Thoracic aorta (tissue), 2 donors: ENCODE measurements around the gene RASA3. TPM values are rescaled to one million over a fixed set of nuclear protein-coding genes. Genes with fewer than 3 reads are reported as not detected.
A peak's percentile ranks its signal among the peaks of the same experiment; 100 is the strongest.
"Not testable (repeated sequence)": the region's sequence is repeated elsewhere in the genome, so short reads cannot be mapped to it uniquely, and the experiment has no call there.

ENCODE experiments used
- ATAC-seq: fragments of 150-250 bp; one replicate; pipeline ENCODE4 v1.8.0; 2017; ENCODE audit warnings: low read depth; ENCODE audit not compliant: insufficient number of reproducible peaks, low FRiP score
- DNase-seq: peaks from one replicate; pipeline ENCODE4 v3.0.0-alpha.2; 2020; ENCODE audit warnings: low spot score
- H3K27ac ChIP-seq, 2 donors: fragments of 200-600 bp; sonication (generic); 1 replicate in 1 of 2; 2 replicates in 1 of 2; pipeline ENCODE4 v1.5.1; 2016; ENCODE audit warnings: mild to moderate bottlenecking in 2 of 2, moderate library complexity in 2 of 2
- H3K27me3 ChIP-seq: fragments of 200-600 bp; sonication (generic); replicated peaks from 2 replicates; pipeline ENCODE4 v1.6.0; 2016; ENCODE audit warnings: mild to moderate bottlenecking; ENCODE audit not compliant: insufficient read depth
- H3K36me3 ChIP-seq: fragments of 200-600 bp; sonication (generic); one replicate; pipeline ENCODE4 v1.5.1; 2016
- H3K4me1 ChIP-seq, 2 donors: fragments of 200-600 bp; sonication (generic); 1 replicate in 1 of 2; 2 replicates in 1 of 2; pipeline versions ENCODE4 v1.5.1 to v1.6.0; 2016; ENCODE audit warnings: low read depth in 2 of 2, mild to moderate bottlenecking in 1 of 2; ENCODE audit not compliant: control insufficient read depth in 1 of 2
- H3K4me3 ChIP-seq: fragments of 200-600 bp; sonication (generic); 2 replicates; pipeline ENCODE4 v1.5.1; 2016; ENCODE audit warnings: mild to moderate bottlenecking
- H3K9me3 ChIP-seq: fragments of 200-600 bp; sonication (generic); 2 replicates; pipeline ENCODE4 v1.5.1; 2016
- CTCF ChIP-seq: fragments of 200-600 bp; sonication (generic); IDR thresholded peaks from one replicate; pipeline ENCODE4 v1.5.1; 2019; ENCODE audit warnings: antibody characterized with exemption
- total RNA-seq, 2 donors: library from RNA; depleted of rRNA; stranded (reverse); fragments of >200 nt; gene quantifications; one replicate each; pipeline versions ENCODE4 v1.1.0 to v1.2.3, GENCODE V29; 2016

Gene RASA3
- total RNA-seq, 2 donors from 2014 or later, result 38.9 to 48.6 TPM

DNA sequence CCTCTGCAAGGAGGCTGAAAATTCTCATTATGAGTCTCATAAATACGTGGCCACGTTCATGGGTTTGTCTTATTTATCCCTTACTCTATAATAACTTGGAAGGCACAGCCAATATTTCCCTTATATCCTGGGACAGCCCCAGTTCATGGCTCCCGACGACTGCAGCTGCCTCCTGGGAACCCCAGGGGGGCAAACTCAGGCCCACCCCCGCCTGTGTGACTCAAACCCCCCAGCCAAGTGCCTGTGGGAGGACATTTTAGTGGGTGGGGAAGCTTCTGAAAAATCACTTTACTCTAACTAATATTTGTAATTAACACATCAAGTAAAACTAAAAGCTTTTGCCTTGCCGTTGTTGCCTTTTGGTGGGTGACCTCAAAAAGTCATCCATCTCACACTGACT lies 14.3 kb downstream of the RASA3 start:
- ATAC-seq (no peak), DNase-seq (no peak)
- Histone ChIP-seq H3K4me1 (peaks cover 6 to 26% of the 10 kb centered on the region in 2 donors), H3K36me3 (no peaks in the 10 kb centered on the region), H3K27ac (peak overlapping the region; percentile 84 to 91), H3K4me3 (no peak overlapping the region), H3K27me3 (no peaks in the 10 kb centered on the region), H3K9me3 (no peaks in the 10 kb centered on the region)
- TF ChIP-seq CTCF, result no peak

DNA sequence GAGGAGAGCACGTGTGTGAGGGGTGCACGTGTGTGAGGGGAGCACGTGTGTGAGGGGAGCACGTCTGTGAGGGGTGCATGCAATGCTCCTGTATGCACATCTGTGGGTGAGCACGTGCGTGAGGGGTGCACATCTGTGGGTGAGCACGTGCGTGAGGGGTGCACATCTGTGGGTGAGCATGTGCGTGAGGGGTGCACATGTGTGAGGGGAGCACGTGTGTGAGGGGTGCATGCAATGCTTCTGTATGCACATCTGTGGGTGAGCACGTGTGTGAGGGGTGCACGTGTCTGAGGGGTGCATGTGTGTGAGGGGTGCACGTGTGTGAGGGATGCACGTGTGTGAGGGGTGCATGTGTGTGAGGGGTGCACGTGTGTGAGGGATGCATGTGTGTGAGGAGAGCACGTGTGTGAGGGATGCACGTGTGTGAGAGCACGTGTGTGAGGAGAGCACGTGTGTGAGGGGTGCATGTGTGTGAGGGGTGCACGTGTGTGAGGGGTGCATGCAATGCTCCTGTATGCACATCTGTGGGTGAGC lies 15.0 kb downstream of the RASA3 start:
- not testable (repeated sequence) for H3K27me3 ChIP-seq, ATAC-seq, DNase-seq, H3K36me3 ChIP-seq, H3K4me3 ChIP-seq, H3K27ac ChIP-seq, H3K9me3 ChIP-seq
- peaks cover 6 to 26% of the 10 kb centered on the region in 2 donors for H3K4me1 ChIP-seq

DNA sequence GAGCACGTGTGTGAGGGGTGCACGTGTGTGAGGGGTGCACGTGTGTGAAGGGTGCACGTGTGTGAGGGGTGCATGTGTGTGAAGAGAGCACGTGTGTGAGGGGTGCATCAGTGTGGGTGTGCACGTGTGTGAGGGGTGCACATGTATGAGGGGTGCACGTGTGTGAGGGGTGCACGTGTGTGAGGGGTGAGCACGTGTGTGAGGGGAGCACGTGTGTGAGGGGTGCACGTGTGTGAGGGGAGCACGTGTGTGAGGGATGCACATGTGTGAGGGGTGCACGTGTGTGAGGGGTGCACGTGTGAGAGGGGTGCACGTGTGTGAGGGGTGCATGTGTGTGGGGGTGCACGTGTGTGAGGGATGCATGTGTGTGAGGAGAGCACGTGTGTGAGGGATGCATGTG lies 15.7 kb downstream of the RASA3 start:
- DNase-seq (no peak), ATAC-seq (no peak)
- Histone ChIP-seq H3K4me3 (no peak overlapping the region), H3K27ac (no peak overlapping the region), H3K4me1 (peaks cover 6 to 26% of the 10 kb centered on the region in 2 donors), H3K27me3 (no peaks in the 10 kb centered on the region), H3K36me3 (no peaks in the 10 kb centered on the region), H3K9me3 (no peaks in the 10 kb centered on the region)
- no peak for TF ChIP-seq CTCF

- no peak overlapping the region for H3K27ac ChIP-seq
- TF ChIP-seq CTCF, result no peak
Observed at GRCh38 chr13:114115796-114116195, 16.6 kb downstream of the RASA3 start.

DNA sequence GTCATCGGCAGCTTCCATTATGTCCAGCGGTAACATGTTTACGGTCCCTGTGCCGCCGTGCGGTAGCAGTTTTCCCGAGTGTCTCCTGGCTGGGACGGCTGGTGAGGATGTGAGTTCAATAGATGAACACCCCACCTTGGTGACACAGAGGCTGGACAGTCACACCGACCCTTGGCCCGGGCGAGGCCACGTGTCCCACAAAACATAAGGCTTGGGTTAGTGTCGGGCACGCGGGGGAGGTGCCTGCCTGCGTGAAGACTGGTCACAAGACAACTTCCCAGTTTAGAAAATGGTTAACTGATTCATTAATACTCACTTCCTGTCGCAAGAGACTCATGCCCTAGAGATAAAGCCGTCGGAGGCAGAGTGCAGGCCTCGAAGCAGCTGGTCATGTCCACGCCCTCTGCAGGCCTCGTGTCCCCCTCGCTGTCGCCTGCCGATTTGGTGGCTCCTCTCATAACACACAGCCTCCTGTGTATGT lies 17.2 kb downstream of the RASA3 start:
- H3K4me1 ChIP-seq, result peaks cover 3 to 20% of the 10 kb centered on the region in 2 donors

More at GRCh38 chr13:114115796-114116195, 16.6 kb downstream of the RASA3 start:
- Histone ChIP-seq H3K4me1 (peaks cover 6 to 20% of the 10 kb centered on the region in 2 donors), H3K9me3 (no peaks in the 10 kb centered on the region), H3K4me3 (no peak overlapping the region), H3K27me3 (no peaks in the 10 kb centered on the region), H3K36me3 (no peaks in the 10 kb centered on the region)
- DNase-seq, result no peak
- no peak for ATAC-seq

DNA sequence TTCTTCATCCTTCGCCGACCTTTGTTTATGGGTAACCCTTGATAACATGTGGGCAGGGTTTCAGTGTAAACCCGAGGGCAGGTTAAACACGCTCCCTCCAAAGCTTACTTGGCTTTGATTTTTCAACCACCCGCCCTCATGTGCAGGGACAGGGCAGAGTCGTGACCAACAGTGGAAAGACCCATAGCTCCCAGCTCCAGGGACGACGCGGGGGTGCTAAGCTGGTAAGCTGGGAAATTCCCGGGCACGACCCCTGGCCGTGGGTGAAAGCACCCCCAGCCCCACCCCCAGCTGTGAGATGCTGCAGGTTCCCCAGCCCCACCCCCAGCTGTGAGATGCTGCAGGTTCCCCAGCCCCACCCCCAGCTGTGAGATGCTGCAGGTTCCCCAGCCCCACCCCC lies 17.8 kb downstream of the RASA3 start:
- peaks cover 3 to 26% of the 10 kb centered on the region in 2 donors for H3K4me1 ChIP-seq
- not testable (repeated sequence) for H3K36me3 ChIP-seq, DNase-seq, H3K27ac ChIP-seq, ATAC-seq, H3K9me3 ChIP-seq, H3K4me3 ChIP-seq, H3K27me3 ChIP-seq

More for the DNA sequence above, 17.2 kb downstream of the RASA3 start:
- Histone ChIP-seq H3K27ac (no peak overlapping the region), H3K36me3 (no peaks in the 10 kb centered on the region), H3K27me3 (no peaks in the 10 kb centered on the region), H3K9me3 (no peaks in the 10 kb centered on the region), H3K4me3 (no peak overlapping the region)
- TF ChIP-seq CTCF, result no peak
- DNase-seq (no peak), ATAC-seq (no peak)
